Measurements from ENCODE around the gene ATXN7L1.

DNA sequence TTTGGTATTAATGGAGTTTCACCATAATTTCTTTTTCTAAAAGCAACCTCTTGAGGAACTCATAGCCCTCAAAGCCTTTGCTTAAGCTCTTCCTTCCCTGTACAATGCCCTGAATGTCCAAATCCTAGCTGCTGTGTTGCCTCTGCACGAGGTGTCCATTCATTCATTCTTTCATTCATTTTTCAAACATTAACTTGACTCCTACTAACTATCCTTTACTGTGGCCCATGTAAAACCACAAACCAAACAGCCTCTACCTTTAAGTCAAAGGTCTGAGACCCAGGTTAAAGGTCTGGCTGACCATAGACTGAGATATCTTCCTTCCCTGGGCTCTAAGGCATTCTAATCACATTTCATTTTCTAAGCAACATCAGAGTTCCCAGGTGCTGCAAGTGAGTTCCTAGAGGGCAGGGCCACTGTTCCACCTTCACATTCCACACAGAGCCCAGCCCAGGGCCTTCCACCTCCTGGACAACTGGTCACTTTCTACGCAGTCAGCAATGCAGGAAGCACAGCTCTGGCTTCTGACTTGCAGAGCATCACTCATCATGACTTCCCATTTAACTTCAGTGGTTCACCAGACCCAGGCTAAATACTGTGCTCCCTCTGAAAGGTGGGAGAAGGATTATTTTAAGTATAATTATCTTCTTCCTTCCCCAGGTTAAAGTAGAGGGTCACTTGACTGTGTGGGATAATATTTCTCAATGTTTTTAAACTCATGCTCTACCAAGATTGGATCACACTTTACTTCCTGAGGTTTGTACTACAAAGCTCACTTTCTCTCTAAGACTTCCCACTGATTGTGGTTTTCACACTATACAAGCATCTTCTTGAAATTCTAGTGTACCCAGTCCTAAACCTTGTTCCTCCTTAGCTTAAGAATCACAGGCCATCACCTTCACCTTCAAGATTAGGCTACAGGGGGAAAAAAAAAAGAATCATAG is 19.1 kb downstream of the ATXN7L1 start:
- TF ChIP-seq, protein P1, sequence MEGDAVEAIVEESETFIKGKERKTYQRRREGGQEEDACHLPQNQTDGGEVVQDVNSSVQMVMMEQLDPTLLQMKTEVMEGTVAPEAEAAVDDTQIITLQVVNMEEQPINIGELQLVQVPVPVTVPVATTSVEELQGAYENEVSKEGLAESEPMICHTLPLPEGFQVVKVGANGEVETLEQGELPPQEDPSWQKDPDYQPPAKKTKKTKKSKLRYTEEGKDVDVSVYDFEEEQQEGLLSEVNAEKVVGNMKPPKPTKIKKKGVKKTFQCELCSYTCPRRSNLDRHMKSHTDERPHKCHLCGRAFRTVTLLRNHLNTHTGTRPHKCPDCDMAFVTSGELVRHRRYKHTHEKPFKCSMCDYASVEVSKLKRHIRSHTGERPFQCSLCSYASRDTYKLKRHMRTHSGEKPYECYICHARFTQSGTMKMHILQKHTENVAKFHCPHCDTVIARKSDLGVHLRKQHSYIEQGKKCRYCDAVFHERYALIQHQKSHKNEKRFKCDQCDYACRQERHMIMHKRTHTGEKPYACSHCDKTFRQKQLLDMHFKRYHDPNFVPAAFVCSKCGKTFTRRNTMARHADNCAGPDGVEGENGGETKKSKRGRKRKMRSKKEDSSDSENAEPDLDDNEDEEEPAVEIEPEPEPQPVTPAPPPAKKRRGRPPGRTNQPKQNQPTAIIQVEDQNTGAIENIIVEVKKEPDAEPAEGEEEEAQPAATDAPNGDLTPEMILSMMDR (conservative IDR thresholded peaks at IDR 0.05; ENCODE audit: low read depth, low read length): no peak
- no peak for TF ChIP-seq EZH2 (IDR thresholded peaks at IDR 0.05; ENCODE audit: borderline replicate concordance, low read depth, low read length, poor library complexity, severe bottlenecking)
